Renal pelvis (tissue), 4 donors: ENCODE results near the gene YBX2. TPM values are rescaled to one million over a fixed set of nuclear protein-coding genes. Genes with fewer than 3 reads are reported as not detected.

Experiments used
- DNase-seq: peaks from one replicate; pipeline ENCODE4 v3.0.0-alpha.2; 2013
- polyA plus RNA-seq, 3 donors: library from polyadenylated mRNA; unstranded; fragments of 120-200 nt; gene quantifications; one replicate each; pipeline ENCODE4 v1.2.1, GENCODE V29; 2013; ENCODE audit not compliant: insufficient read length in 3 of 3

YBX2 gene
- polyA plus RNA-seq, 3 donors: 4.0 to 4.7 (median 4.2) TPM

DNA sequence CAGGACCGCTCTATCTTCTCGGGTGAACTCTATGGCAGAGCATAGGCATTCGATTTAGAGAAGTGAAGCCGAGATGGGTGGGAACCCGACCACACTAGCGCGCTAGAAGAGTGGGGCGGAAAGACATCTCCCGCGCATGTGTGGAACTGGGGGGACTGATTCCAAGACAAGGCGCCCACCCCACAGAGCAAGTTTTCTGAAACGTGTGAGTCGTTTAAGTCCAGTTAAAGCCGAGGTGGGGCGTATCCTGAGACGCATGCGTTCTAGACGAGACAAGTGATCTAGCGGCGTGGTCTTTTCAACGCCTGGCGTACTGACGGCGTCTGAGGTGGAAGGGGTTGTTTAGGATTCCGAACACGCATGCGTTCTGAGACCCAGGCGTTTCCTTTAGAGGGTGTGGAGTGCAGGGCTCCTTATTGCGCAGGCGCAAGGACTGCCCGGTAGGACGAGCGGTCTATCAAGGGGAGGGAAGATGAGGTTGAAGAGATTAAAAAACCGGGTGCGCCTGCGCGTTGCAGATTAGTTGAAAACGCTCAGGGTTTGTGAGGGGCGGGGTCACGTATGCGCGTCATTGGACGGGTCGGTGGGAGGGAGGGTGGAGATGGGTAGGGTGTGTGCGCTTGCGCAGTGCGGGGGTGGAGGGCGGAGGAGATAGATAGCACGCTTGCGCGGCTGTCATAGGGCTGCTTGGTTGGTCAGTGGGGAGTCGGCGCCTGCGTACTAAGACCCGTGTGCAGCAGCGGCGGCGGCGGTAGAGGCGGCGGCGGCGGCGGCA, 12.7 kb upstream of the YBX2 start, which contains the start of gene EIF5A:
Gene EIF5A (plus strand): TSS at position 718 of the 775 bp plus-strand sequence. CDS start 2,008 bp downstream, outside the sequence.
- DNase-seq: peak; percentile 100

- DNase-seq: no peak
Observed at GRCh38 chr17:7304179-7304578, 9.7 kb upstream of the YBX2 start.

- DNase-seq: peak; percentile 78
Observed at GRCh38 chr17:7296189-7296861, 1.9 kb upstream of the YBX2 start.

- DNase-seq: no peak
Observed at GRCh38 chr17:7295230-7296180, 1.1 kb upstream of the YBX2 start.

DNA sequence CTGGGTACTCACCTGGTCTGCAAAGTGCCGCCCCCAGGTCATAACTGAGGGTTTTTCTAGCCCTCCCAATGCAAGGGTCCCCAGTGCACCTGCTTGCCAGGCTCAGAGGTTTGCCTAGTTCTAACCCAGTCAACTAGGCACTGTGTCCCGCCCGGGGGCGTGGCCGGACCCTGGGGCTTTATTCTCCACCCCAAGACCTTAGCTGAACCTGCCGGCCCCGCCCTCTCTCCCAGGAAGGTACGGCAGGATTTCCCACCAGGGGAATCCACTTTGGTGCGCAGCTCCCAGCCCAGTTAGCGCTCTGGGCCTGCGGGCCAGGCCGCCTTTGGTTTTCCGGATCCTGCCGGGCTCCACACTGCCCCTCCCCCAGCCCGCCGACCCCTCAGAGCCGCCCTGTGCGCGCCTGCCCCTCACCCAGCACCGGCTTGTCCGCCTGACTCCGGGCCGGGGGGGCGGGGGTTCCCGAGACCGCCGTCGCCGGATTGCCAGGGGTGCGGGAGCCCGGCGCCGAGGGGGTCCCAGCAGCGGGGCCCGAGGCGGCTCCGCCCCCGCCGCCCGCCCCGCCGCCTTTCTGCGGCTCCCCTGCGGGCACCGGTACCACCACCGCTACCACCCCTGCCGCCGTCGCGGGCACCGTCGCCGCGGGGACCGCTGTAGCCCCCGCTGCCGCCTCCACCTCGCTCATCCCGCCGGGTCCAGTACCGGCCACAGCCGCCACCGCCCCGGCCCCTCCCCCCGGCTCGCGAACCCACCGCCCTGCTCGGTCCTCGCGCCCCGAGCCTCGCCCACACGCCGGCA, 424 bp downstream of the YBX2 start:
- DNase-seq: no peak

- DNase-seq: no peak
Observed at GRCh38 chr17:7293159-7293558, 1.3 kb downstream of the YBX2 start.

GRCh38 chr17:7292729-7293128, 1.7 kb downstream of the YBX2 start:
- no peak for DNase-seq

DNA sequence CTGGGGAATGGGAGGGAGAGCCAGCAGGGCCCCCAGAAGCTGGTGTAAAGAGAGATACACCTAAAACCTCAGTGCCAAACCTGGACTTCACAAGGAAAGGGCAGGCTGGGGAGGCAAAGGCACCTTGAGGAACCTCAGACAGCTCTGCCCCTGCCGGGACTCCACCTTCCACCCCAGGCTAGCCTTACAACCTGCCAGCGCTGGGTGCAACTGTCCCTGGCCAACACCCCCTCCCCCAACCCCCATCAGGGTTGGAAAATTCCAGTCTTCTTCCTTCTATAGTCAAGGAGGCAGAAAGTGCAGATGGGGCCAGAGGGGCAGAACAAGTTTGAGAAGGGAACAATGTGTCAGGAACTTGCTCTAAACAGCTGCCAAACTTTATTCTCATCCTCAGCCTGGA, 2.2 kb downstream of the YBX2 start:
- no peak for DNase-seq

- no peak for DNase-seq
Observed at GRCh38 chr17:7290685-7291084, 3.8 kb downstream of the YBX2 start.

GRCh38 chr17:7290166-7290565, 4.3 kb downstream of the YBX2 start:
- DNase-seq: no peak

DNA sequence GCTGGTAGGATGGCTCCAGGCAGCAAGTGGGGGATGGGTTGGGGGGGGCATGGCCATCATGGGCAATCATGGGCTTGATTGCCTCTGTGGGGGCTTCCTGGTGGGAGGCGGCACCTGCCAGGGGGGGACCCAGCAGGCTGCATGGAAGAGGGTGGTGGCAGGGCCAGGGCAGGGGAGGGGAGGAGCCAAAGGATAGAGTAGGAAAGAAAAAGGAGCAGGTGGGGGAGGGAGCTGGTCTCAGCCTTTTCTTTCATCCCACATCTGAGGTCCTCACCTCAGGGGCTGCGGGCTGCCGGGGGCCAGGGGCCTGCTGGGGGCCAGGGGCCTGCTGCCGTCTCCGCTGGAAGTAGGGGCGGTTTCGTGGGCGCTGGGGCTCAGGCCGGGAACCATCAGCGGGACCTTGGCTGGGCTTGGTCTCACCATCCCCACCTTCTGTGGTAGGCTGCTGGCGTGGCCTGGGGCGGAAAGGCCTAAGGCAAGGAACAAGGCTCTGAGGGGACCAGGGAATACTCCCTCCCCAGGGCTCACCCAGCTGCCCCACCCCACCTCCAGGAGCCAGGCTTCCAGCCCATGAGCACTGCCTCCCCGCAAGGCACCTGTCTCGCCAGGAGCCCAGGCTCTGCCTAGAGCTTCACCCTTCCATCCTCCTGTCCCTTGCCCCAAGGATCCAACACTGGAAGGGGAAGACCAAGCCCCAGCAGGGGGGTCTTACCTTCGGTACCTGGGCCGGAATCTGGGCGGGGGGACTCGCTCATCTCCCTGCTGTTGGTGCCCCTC, 5.0 kb downstream of the YBX2 start:
- no peak for DNase-seq

GRCh38 chr17:7285679-7286078, 8.8 kb downstream of the YBX2 start:
- no peak for DNase-seq

GRCh38 chr17:7284911-7285310, 9.5 kb downstream of the YBX2 start:
- no peak for DNase-seq

- DNase-seq: no peak
Observed at GRCh38 chr17:7283471-7284216, 10.8 kb downstream of the YBX2 start.

DNA sequence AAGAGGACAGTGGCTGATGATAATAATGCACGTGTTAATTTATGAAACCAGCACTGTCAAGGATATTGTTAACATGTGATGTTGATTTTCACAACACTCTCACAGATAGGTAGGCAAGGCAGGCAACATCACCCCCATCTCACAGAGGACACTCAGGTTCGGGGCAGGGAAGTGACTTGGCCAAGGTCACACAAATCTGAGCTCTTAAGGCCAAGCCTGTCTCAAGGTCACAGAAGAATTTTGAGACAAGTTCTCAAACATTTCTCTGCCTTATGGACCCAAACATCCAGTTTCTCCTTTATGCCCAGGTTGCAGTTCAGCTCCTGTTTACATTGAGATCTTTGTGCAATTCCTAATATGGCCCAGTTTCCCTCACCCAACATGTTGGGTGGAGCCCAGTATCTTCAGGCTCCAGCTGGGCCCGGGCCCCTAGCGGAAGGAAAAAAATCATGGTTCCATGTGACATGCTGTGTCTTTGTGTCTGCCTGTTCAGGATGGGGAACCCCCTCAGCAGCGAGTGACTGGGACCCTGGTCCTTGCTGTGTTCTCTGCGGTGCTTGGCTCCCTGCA, 11.6 kb downstream of the YBX2 start:
- DNase-seq: no peak

- DNase-seq: no peak
Observed at GRCh38 chr17:7281953-7282751, 12.3 kb downstream of the YBX2 start.

DNA sequence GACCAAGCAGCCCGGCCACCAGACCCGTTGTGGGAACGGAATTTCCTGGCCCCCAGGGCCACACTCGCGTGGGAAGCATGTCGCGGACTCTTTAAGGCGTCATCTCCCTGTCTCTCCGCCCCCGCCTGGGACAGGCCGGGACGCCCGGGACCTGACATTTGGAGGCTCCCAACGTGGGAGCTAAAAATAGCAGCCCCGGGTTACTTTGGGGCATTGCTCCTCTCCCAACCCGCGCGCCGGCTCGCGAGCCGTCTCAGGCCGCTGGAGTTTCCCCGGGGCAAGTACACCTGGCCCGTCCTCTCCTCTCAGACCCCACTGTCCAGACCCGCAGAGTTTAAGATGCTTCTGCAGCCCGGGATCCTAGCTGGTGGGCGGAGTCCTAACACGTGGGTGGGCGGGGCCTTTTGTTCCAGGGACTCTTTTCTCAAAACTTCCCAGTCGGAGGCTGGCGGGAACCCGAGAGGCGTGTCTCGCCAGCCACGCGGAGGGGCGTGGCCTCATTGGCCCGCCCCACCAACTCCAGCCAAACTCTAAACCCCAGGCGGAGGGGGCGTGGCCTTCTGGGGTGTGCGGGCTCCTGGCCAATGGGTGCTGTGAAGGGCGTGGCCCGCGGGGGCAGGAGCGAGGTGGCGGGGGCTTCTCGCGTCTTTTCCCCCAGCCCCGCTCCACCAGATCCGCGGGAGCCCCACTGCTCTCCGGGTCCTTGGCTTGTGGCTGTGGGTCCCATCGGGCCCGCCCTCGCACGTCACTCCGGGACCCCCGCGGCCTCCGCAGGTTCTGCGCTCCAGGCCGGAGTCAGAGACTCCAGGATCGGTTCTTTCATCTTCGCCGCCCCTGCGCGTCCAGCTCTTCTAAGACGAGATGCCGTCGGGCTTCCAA, 13.1 kb downstream of the YBX2 start, which contains the start of gene SLC2A4:
Gene SLC2A4 (plus strand): TSS at position 645 of the 879 bp plus-strand sequence. CDS start 217 bp downstream, at position 862.
- peak; percentile 95 for DNase-seq
